SU-DHL-6 (cell line): ENCODE data around the gene TMEM273.

Source experiments
- H2AFZ ChIP-seq: fragments of 200-600 bp; sonication (generic); 2 replicates; pipeline ENCODE4 v1.6.1; 2014; ENCODE audit warnings: low read depth, mild to moderate bottlenecking, moderate library complexity, mixed read lengths, antibody characterized with exemption, low read length; ENCODE audit not compliant: severe bottlenecking
- H3F3A ChIP-seq: fragments of 200-600 bp; shearing (Covaris generic); 2 replicates; pipeline ENCODE4 v1.6.0; 2016; ENCODE audit warnings: antibody characterized with exemption, mild to moderate bottlenecking; ENCODE audit not compliant: insufficient read depth
- H3K27ac ChIP-seq: fragments of 200-600 bp; sonication (generic); 2 replicates; pipeline ENCODE4 v1.5.1; 2016; ENCODE audit warnings: low read depth, mild to moderate bottlenecking, low read length, moderate library complexity, mixed read lengths
- H3K27me3 ChIP-seq: fragments of 200-600 bp; sonication (generic), shearing (Covaris generic); 2 replicates; pipeline ENCODE4 v1.6.0; 2014; ENCODE audit warnings: mild to moderate bottlenecking, low read length
- H3K36me3 ChIP-seq: fragments of 200-600 bp; sonication (generic); 2 replicates; pipeline ENCODE4 v1.6.1; 2014; ENCODE audit warnings: mild to moderate bottlenecking, low read length, mixed read lengths
- H3K4me2 ChIP-seq: fragments of 300-600, 200-600 bp; shearing (Covaris generic), sonication (generic); 2 replicates; pipeline ENCODE4 v1.6.0; 2014; ENCODE audit warnings: low read length, low read depth, mild to moderate bottlenecking; ENCODE audit not compliant: poor library complexity, severe bottlenecking
- H3K4me3 ChIP-seq: fragments of 200-600 bp; sonication (generic); 2 replicates; pipeline ENCODE4 v1.5.1; 2014; ENCODE audit warnings: antibody characterized with exemption, low read length, mild to moderate bottlenecking, mixed read lengths; ENCODE audit not compliant: insufficient read depth, poor library complexity, severe bottlenecking
- H3K79me2 ChIP-seq: fragments of 200-600 bp; sonication (generic); 2 replicates; pipeline ENCODE4 v1.6.1; 2014; ENCODE audit warnings: mild to moderate bottlenecking, low read length, moderate library complexity; ENCODE audit not compliant: insufficient read depth
- H3K9ac ChIP-seq: fragments of 200-600 bp; sonication (generic); 2 replicates; pipeline ENCODE4 v1.7.0; 2014; ENCODE audit warnings: mild to moderate bottlenecking, low read length
- H3K9me2 ChIP-seq: fragments of 200-600 bp; sonication (generic); replicated peaks from 2 replicates; pipeline ENCODE4 v1.6.1; 2014; ENCODE audit warnings: low read length; ENCODE audit not compliant: insufficient read depth
- H3K9me3 ChIP-seq: fragments of 200-600 bp; sonication (generic); 2 replicates; pipeline ENCODE4 v1.6.1; 2014; ENCODE audit warnings: low read length, mixed read lengths; ENCODE audit not compliant: insufficient read depth
- H4K20me1 ChIP-seq: fragments of 200-600 bp; sonication (generic); 2 replicates; pipeline ENCODE4 v1.6.1; 2014; ENCODE audit warnings: low read depth, mild to moderate bottlenecking, antibody characterized with exemption, low read length, moderate library complexity, mixed read lengths
- EZH2phosphoT487 ChIP-seq: fragments of 200-600 bp; sonication (generic), shearing (Covaris generic); conservative IDR thresholded peaks from 2 replicates; pipeline ENCODE4 v1.6.1; 2018; ENCODE audit warnings: mild to moderate bottlenecking, antibody characterized with exemption, low read length, moderate library complexity, mixed read lengths
- TF ChIP-seq, protein P1 (sequence below): fragments of 200-600 bp; sonication (generic); IDR thresholded peaks from one replicate; pipeline ENCODE4 v1.5.1; 2017; ENCODE audit warnings: antibody characterized with exemption, mild to moderate bottlenecking, low read length, moderate library complexity; ENCODE audit not compliant: insufficient read depth, poor library complexity, severe bottlenecking

TMEM273 gene

DNA sequence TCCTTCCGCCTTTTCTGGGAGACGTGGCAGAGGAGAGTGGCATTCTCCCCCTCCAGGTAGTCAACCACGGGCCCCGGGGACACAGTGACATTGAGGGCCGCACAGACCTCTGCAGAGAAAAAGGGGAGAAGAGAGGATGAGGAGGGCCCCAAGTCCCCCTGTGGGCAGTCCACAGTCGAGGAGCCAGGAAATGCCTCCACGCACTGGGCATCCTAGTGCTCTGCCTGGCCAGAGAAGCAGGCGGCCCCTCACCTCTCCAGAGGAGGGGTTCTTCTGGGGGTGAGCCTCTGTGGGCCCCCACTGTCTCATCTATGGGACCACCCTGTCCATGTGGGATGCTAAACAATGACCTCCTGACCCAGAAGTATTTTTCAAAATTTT is 80.3 kb downstream of the TMEM273 start:
- Histone ChIP-seq H3K9ac (no peak overlapping the region), H3F3A (no peaks in the 10 kb centered on the region), H3K36me3 (no peaks in the 10 kb centered on the region), H3K9me3 (no peaks in the 10 kb centered on the region), H3K4me2 (no peak overlapping the region), H4K20me1 (no peaks in the 10 kb centered on the region), H3K9me2 (no peaks in the 10 kb centered on the region), H3K79me2 (no peaks in the 10 kb centered on the region), H3K4me3 (no peak overlapping the region), H3K27ac (no peak overlapping the region), H3K27me3 (no peaks in the 10 kb centered on the region), H2AFZ (no peak overlapping the region)
- no peak for TF ChIP-seq EZH2phosphoT487
- TF ChIP-seq, protein P1, sequence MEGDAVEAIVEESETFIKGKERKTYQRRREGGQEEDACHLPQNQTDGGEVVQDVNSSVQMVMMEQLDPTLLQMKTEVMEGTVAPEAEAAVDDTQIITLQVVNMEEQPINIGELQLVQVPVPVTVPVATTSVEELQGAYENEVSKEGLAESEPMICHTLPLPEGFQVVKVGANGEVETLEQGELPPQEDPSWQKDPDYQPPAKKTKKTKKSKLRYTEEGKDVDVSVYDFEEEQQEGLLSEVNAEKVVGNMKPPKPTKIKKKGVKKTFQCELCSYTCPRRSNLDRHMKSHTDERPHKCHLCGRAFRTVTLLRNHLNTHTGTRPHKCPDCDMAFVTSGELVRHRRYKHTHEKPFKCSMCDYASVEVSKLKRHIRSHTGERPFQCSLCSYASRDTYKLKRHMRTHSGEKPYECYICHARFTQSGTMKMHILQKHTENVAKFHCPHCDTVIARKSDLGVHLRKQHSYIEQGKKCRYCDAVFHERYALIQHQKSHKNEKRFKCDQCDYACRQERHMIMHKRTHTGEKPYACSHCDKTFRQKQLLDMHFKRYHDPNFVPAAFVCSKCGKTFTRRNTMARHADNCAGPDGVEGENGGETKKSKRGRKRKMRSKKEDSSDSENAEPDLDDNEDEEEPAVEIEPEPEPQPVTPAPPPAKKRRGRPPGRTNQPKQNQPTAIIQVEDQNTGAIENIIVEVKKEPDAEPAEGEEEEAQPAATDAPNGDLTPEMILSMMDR: no peak

DNA sequence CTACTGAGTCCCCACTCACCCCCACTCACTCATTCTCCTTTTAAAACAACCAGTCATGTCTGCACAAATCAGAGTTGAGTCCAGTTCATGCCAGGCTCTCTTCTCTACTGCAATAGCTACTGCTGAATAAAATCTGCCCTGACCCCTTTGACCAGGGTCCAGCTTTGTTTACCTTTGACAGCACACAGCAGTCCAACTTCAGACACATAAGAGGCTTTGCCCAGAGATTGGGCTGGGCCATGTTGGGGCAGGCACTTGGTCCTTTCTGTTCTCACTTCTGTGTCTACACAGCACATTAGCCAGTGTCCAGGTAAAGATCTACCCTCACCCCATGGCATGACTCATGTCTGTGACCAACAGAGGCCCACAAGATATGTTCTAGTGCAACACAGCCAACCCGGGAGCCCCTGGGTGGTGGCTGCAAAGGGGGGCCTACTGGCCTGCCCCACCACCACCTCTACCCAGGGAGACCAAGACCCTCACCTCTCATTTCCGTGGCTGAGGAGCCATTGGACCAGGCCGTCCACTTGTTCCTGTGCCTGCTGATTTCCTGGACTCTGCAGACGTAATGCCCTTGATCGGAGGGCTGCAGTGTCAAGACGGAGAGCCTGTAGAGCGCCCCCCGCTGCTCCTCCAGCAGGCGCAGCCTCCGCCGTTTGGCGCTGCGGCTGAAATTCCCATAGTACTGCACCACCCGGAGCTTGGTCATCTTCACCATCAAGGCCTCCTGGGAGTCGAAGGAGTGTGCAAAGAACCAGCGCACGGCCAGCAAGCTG is 80.9 kb downstream of the TMEM273 start:
- TF ChIP-seq, protein P1: no peak
- no peak for TF ChIP-seq EZH2phosphoT487
- Histone ChIP-seq H3K79me2 (no peaks in the 10 kb centered on the region), H3K36me3 (no peaks in the 10 kb centered on the region), H3K27ac (no peak overlapping the region), H3K9me2 (no peaks in the 10 kb centered on the region), H2AFZ (no peak overlapping the region), H3K4me3 (no peak overlapping the region), H3F3A (no peaks in the 10 kb centered on the region), H3K4me2 (no peak overlapping the region), H3K9ac (no peak overlapping the region), H3K9me3 (no peaks in the 10 kb centered on the region), H3K27me3 (no peaks in the 10 kb centered on the region), H4K20me1 (no peaks in the 10 kb centered on the region)

DNA sequence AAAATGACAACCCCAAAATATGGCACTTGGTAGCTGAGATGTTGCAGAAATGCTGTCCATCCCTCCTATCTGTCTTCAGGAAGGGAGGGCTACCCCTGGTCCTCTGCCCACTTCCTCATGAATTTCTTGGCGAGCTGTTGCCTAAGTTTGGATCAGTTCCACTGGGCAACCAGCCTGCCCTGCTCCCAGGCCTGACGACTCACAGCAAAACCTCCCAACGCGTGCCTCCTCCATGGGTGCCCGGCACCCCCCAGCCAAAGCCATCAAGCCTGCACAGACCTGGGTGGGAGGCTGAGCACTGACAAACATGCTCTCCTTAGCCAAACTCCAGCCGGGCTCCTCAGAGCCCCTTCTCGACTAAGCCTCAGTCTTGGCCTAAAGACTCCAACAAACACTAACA is 81.7 kb downstream of the TMEM273 start:
- H3K36me3 ChIP-seq: no peaks in the 10 kb centered on the region
- no peaks in the 10 kb centered on the region for H4K20me1 ChIP-seq
- H3F3A ChIP-seq: no peaks in the 10 kb centered on the region
- TF ChIP-seq EZH2phosphoT487: no peak
- TF ChIP-seq, protein P1: no peak
- no peaks in the 10 kb centered on the region for H3K9me2 ChIP-seq
- H3K4me3 ChIP-seq: no peak overlapping the region
- no peak overlapping the region for H3K27ac ChIP-seq
- no peaks in the 10 kb centered on the region for H3K27me3 ChIP-seq
- H3K79me2 ChIP-seq: no peaks in the 10 kb centered on the region
- H3K4me2 ChIP-seq: no peak overlapping the region
- no peak overlapping the region for H3K9ac ChIP-seq
- H2AFZ ChIP-seq: no peak overlapping the region
- H3K9me3 ChIP-seq: no peaks in the 10 kb centered on the region
